GM23248 (cell line): ENCODE measurements around the gene RPL36. TPM values are rescaled to one million over a fixed set of nuclear protein-coding genes. Genes with fewer than 3 reads are reported as not detected.

Experiments used
- DNase-seq: peaks from one replicate; pipeline ENCODE4 v3.0.0-alpha.2; 2015
- H2AFZ ChIP-seq: fragments of 200-600 bp; sonication (generic); 2 replicates; pipeline ENCODE4 v1.6.1; 2016; ENCODE audit warnings: antibody characterized with exemption
- H3F3A ChIP-seq: fragments of 200-600 bp; sonication (generic); 2 replicates; pipeline ENCODE4 v1.6.1; 2016; ENCODE audit warnings: mild to moderate bottlenecking, antibody characterized with exemption, mixed run types; ENCODE audit not compliant: insufficient read depth
- H3K27ac ChIP-seq: fragments of 200-600 bp; sonication (generic); 2 replicates; pipeline ENCODE4 v1.5.1; 2016; ENCODE audit warnings: mild to moderate bottlenecking
- H3K27me3 ChIP-seq: fragments of 200-600 bp; sonication (generic); replicated peaks from 2 replicates; pipeline ENCODE4 v1.6.1; 2016; ENCODE audit warnings: mild to moderate bottlenecking; ENCODE audit not compliant: insufficient read depth
- H3K36me3 ChIP-seq: fragments of 200-600 bp; sonication (generic); 2 replicates; pipeline ENCODE4 v1.6.1; 2016; ENCODE audit warnings: low read depth, mild to moderate bottlenecking
- H3K4me1 ChIP-seq: fragments of 200-600 bp; sonication (generic); 2 replicates; pipeline ENCODE4 v1.6.1; 2016; ENCODE audit warnings: mild to moderate bottlenecking; ENCODE audit not compliant: insufficient read depth
- H3K4me2 ChIP-seq: fragments of 200-600 bp; sonication (generic); one replicate; pipeline ENCODE4 v1.6.1; 2016; ENCODE audit warnings: mild to moderate bottlenecking; ENCODE audit not compliant: unreplicated experiment
- H3K4me3 ChIP-seq: fragments of 200-600 bp; sonication (generic); 2 replicates; pipeline ENCODE4 v1.5.1; 2016; ENCODE audit warnings: mild to moderate bottlenecking
- H3K79me2 ChIP-seq: fragments of 200-600 bp; sonication (generic); 2 replicates; pipeline ENCODE4 v1.6.1; 2016; ENCODE audit warnings: mild to moderate bottlenecking; ENCODE audit not compliant: insufficient read depth
- H3K9ac ChIP-seq: fragments of 200-600 bp; sonication (generic); 2 replicates; pipeline ENCODE4 v1.6.1; 2016; ENCODE audit warnings: mild to moderate bottlenecking
- H3K9me2 ChIP-seq: fragments of 200-600 bp; sonication (generic); 2 replicates; pipeline ENCODE4 v1.6.1; 2016; ENCODE audit warnings: mixed run types, mild to moderate bottlenecking, moderate library complexity; ENCODE audit not compliant: insufficient read depth
- H3K9me3 ChIP-seq: fragments of 200-600 bp; sonication (generic); one replicate; pipeline ENCODE4 v1.6.1; 2017; ENCODE audit warnings: low read depth
- H4K20me1 ChIP-seq: fragments of 200-600 bp; sonication (generic); 2 replicates; pipeline ENCODE4 v1.6.0; 2016; ENCODE audit not compliant: insufficient read depth
- EZH2 ChIP-seq: fragments of 200-600 bp; sonication (generic); IDR thresholded peaks from 2 replicates; pipeline ENCODE4 v1.6.1; 2018; ENCODE audit warnings: antibody characterized with exemption, mild to moderate bottlenecking; ENCODE audit not compliant: insufficient read depth, poor library complexity, severe bottlenecking
- EZH2phosphoT487 ChIP-seq: fragments of 200-600 bp; sonication (generic); IDR thresholded peaks from 2 replicates; pipeline ENCODE4 v1.6.1; 2018; ENCODE audit warnings: antibody characterized with exemption, moderate library complexity, mild to moderate bottlenecking, low read depth; ENCODE audit not compliant: insufficient read depth
- WGBS, 2 experiments: methylation state at CpG; one replicate each; pipeline ENCODE4 v1.1.6; 2015 to 2017; ENCODE audit warnings: low lambda C conversion rate in 2 of 2, low coverage in 1 of 2; ENCODE audit errors: missing lambda C conversion rate in 2 of 2; 5-methylcytosine and 5-hydroxymethylcytosine counted together
- in situ Hi-C: fragments of 300-500 bp; cut with MboI; formaldehyde crosslinking; loops from 2 replicates; pipeline ENCODE4 v1.15.0; 2020
- polyA plus RNA-seq: library from polyadenylated mRNA; unstranded; fragments of >200 nt; fragmentation: Nextera tagmentation; extraction: Ambion mirVana; gene quantifications from 2 replicates; pipeline ENCODE4 v1.2.1, GENCODE V29; 2016
- total RNA-seq: library from RNA; depleted of rRNA; stranded (reverse); fragments of >200 nt; shearing (Covaris generic); gene quantifications from 2 replicates; pipeline ENCODE4 v1.2.3, GENCODE V29; 2014

The RPL36 gene
- total and polyA plus RNA-seq, 2 experiments from 2014 or later: 503 to 1,128 TPM

DNA sequence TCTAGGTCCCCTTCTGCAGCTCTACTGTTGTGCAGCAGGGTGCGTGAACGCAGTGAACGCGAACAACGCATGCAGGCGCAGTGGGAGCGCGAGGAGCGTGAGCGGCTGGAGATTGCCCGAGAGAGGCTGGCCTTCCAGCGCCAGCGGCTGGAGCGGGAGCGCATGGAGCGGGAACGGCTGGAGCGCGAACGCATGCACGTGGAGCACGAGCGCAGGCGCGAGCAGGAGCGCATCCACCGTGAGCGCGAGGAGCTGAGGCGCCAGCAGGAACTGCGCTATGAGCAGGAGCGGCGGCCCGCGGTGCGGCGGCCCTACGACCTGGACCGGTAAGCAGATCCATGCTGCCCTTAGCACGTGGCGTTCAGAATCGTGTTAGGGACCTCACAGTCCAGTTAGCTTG lies 28.6 kb upstream of the RPL36 start:
- DNase-seq: no peak
- Histone ChIP-seq H2AFZ (no peak overlapping the region), H3K27ac (no peak overlapping the region), H3K79me2 (peaks cover 27% of the 10 kb centered on the region), H4K20me1 (no peaks in the 10 kb centered on the region), H3K9me2 (no peaks in the 10 kb centered on the region), H3K9ac (no peak overlapping the region), H3F3A (peaks cover 29% of the 10 kb centered on the region), H3K9me3 (no peaks in the 10 kb centered on the region), H3K4me2 (no peak overlapping the region), H3K36me3 (peaks cover 53% of the 10 kb centered on the region), H3K27me3 (no peaks in the 10 kb centered on the region), H3K4me1 (peaks cover 7% of the 10 kb centered on the region; the same call in 1 of the 2 replicates), H3K4me3 (no peak overlapping the region)
- in situ Hi-C loops: no loop called here
- TF ChIP-seq EZH2phosphoT487: no peak
- no peak for TF ChIP-seq EZH2
- WGBS, 2 experiments: 98% methylated on average over 40 to 42 of the region's 42 CpGs

DNA sequence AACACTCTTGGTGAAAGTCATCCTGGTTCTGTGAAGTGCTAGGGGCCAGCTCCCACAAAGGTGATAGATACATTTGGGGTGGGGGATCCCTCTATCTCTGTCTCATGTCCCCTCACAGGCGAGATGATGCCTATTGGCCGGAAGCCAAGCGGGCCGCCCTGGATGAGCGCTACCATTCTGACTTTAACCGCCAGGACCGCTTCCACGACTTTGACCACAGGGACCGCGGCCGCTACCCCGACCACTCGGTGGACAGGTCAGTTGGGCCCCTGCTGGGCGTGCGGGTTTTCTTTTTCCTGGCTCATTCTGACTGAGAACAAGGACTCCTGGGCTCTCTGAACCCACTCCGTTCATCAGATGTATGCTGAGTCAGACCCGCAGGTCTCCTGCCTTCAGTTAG lies 26.2 kb upstream of the RPL36 start:
- H3K36me3 ChIP-seq: peaks cover 52% of the 10 kb centered on the region

GRCh38 chr19:5664515-5664914 lies 25.6 kb upstream of the RPL36 start:
- no peak overlapping the region for H3K4me3 ChIP-seq
- no peaks in the 10 kb centered on the region for H3K9me2 ChIP-seq
- DNase-seq: no peak
- no peak overlapping the region for H3K9ac ChIP-seq
- in situ Hi-C loops: no loop called here
- peaks cover 12% of the 10 kb centered on the region for H3K79me2 ChIP-seq
- H3K4me2 ChIP-seq: no peak overlapping the region
- WGBS, 2 experiments: 96 to 100% methylated on average over 2 of the region's 2 CpGs
- H4K20me1 ChIP-seq: no peaks in the 10 kb centered on the region
- no peaks in the 10 kb centered on the region for H3K27me3 ChIP-seq
- no peak for TF ChIP-seq EZH2
- no peak for TF ChIP-seq EZH2phosphoT487
- H3K9me3 ChIP-seq: no peaks in the 10 kb centered on the region
- H3K36me3 ChIP-seq: peaks cover 54% of the 10 kb centered on the region
- H2AFZ ChIP-seq: no peak overlapping the region
- peaks cover 7% of the 10 kb centered on the region; the same call in 1 of the 2 replicates for H3K4me1 ChIP-seq
- peaks cover 29% of the 10 kb centered on the region for H3F3A ChIP-seq
- no peak overlapping the region for H3K27ac ChIP-seq

More for the DNA sequence above, 26.2 kb upstream of the RPL36 start:
- peaks cover 12% of the 10 kb centered on the region for H3K79me2 ChIP-seq
- no peaks in the 10 kb centered on the region for H3K9me3 ChIP-seq
- in situ Hi-C loops: no loop called here
- H3K4me2 ChIP-seq: no peak overlapping the region
- no peaks in the 10 kb centered on the region for H3K27me3 ChIP-seq
- H4K20me1 ChIP-seq: no peaks in the 10 kb centered on the region
- 95 to 98% methylated on average over 17 of the region's 17 CpGs for WGBS, 2 experiments
- H3K4me3 ChIP-seq: no peak overlapping the region
- peaks cover 7% of the 10 kb centered on the region; the same call in 1 of the 2 replicates for H3K4me1 ChIP-seq
- TF ChIP-seq EZH2phosphoT487 (no peak), EZH2 (no peak)
- H3K9me2 ChIP-seq: no peaks in the 10 kb centered on the region
- peaks cover 29% of the 10 kb centered on the region for H3F3A ChIP-seq
- H3K9ac ChIP-seq: no peak overlapping the region
- no peak for DNase-seq
- H2AFZ ChIP-seq: no peak overlapping the region
- no peak overlapping the region for H3K27ac ChIP-seq

DNA sequence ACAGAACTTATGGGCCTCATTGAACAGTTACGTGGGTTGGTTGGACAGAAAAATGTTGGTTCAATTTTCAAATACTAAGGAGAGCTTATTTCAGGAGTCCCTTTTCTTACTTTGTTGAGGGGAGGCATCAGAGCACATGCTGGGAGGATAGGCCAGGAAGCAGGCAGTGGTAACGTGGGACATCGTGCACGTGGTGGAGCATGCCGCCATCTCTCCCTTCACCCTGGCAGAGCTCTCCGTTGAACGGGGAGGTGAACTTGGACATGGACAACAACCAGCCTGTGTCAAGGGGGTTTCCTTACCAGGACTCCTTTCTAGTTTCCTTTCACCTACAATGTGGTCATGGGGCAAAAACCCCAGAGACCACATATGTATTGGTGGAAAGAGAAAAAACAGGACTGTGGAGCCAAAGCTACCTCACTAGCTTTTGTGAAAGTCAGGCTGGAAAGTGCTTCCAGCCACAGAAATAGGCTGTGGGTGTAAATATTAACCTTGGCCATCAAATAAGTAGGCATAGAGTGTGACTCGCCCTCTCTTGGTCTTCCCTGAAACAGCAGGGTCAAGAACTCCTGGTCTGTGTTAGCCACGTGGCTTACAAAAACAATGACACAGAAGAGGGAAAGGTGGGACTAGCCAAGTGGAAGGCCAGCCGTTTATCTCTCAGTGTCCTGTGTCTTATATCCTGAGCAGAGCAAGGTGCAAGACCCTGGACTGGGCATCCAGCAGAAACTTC lies 24.1 kb upstream of the RPL36 start:
- Histone ChIP-seq H3K9me2 (no peaks in the 10 kb centered on the region), H3K9me3 (no peaks in the 10 kb centered on the region), H3K36me3 (peaks cover 50% of the 10 kb centered on the region), H3K27ac (peak overlapping the region; percentile 38), H3K9ac (peak overlapping the region; percentile 26), H3K79me2 (peaks cover 12% of the 10 kb centered on the region), H4K20me1 (no peaks in the 10 kb centered on the region), H3K4me2 (no peak overlapping the region), H2AFZ (no peak overlapping the region), H3K27me3 (no peaks in the 10 kb centered on the region), H3F3A (peaks cover 29% of the 10 kb centered on the region), H3K4me1 (peaks cover 7% of the 10 kb centered on the region; the same call in 1 of the 2 replicates), H3K4me3 (no peak overlapping the region)
- peak; percentile 84 for DNase-seq
- TF ChIP-seq EZH2 (no peak), EZH2phosphoT487 (no peak)
- in situ Hi-C loops: no loop called here
- 63 to 64% methylated on average over 10 of the region's 10 CpGs for WGBS, 2 experiments
